Neural progenitor cell (in vitro differentiated cells): ENCODE results near the gene STK39. TPM values are rescaled to one million over a fixed set of nuclear protein-coding genes. Genes with fewer than 3 reads are reported as not detected.

Source experiments
- DNase-seq: peaks from one replicate; pipeline ENCODE4 v3.0.0-alpha.2; 2016; ENCODE audit warnings: low spot score
- H2AFZ ChIP-seq: fragments of 200-600 bp; sonication (generic); replicated peaks from 2 replicates; pipeline ENCODE4 v1.6.1; 2016; ENCODE audit warnings: antibody characterized with exemption
- H3F3A ChIP-seq: fragments of 200-600 bp; sonication (generic); 2 replicates; pipeline ENCODE4 v1.6.1; 2016; ENCODE audit warnings: antibody characterized with exemption, low read depth
- H3K27ac ChIP-seq: fragments of 200-600 bp; sonication (generic); 2 replicates; pipeline ENCODE4 v1.5.1; 2016; ENCODE audit warnings: mild to moderate bottlenecking
- H3K27me3 ChIP-seq: fragments of 200-600 bp; sonication (generic); 2 replicates; pipeline ENCODE4 v1.6.1; 2016; ENCODE audit warnings: mild to moderate bottlenecking, moderate library complexity
- H3K36me3 ChIP-seq: fragments of 200-600 bp; sonication (generic); 2 replicates; pipeline ENCODE4 v1.5.1; 2016
- H3K4me1 ChIP-seq: fragments of 200-600 bp; sonication (generic); 2 replicates; pipeline ENCODE4 v1.6.1; 2016; ENCODE audit warnings: mixed run types
- H3K4me2 ChIP-seq: fragments of 200-600 bp; sonication (generic); 2 replicates; pipeline ENCODE4 v1.6.1; 2016
- H3K4me3 ChIP-seq: fragments of 200-600 bp; sonication (generic); 2 replicates; pipeline ENCODE4 v1.5.1; 2016
- H3K79me2 ChIP-seq: fragments of 200-600 bp; sonication (generic); 2 replicates; pipeline ENCODE4 v1.6.1; 2016; ENCODE audit warnings: low read depth
- H3K9ac ChIP-seq: fragments of 200-600 bp; sonication (generic); 2 replicates; pipeline ENCODE4 v1.6.1; 2016
- H3K9me3 ChIP-seq: fragments of 200-600 bp; sonication (generic); 2 replicates; pipeline ENCODE4 v1.5.1; 2016; ENCODE audit warnings: low read depth
- H4K20me1 ChIP-seq: fragments of 200-600 bp; sonication (generic); 2 replicates; pipeline ENCODE4 v1.6.1; 2016; ENCODE audit warnings: low read depth
- H3K27ac Mint-ChIP-seq: 3 replicates; pipeline ENCODE4 v1.8.0; 2021; ENCODE audit warnings: mixed read lengths
- H3K27me3 Mint-ChIP-seq: 2 replicates; pipeline ENCODE4 v1.8.0; 2022; ENCODE audit warnings: low read depth, mild to moderate bottlenecking, inconsistent platforms, moderate library complexity, mixed read lengths; ENCODE audit not compliant: insufficient read depth
- H3K36me3 Mint-ChIP-seq: 3 replicates; pipeline ENCODE4 v1.8.0; 2021; ENCODE audit warnings: mixed read lengths
- H3K4me1 Mint-ChIP-seq: 3 replicates; pipeline ENCODE4 v1.8.0; 2021; ENCODE audit warnings: mixed read lengths
- H3K4me3 Mint-ChIP-seq: 3 replicates; pipeline ENCODE4 v1.8.0; 2021; ENCODE audit warnings: mild to moderate bottlenecking, moderate library complexity, mixed read lengths
- H3K9me3 Mint-ChIP-seq: 3 replicates; pipeline ENCODE4 v1.8.0; 2020; ENCODE audit warnings: mixed read lengths
- EZH2 ChIP-seq: fragments of 200-600 bp; sonication (generic); IDR thresholded peaks from 2 replicates; pipeline ENCODE4 v1.6.1; 2017; ENCODE audit warnings: antibody characterized with exemption, mild to moderate bottlenecking, moderate library complexity
- EZH2phosphoT487 ChIP-seq: fragments of 200-600 bp; sonication (generic); IDR thresholded peaks from 2 replicates; pipeline ENCODE4 v1.6.1; 2017; ENCODE audit warnings: antibody characterized with exemption
- total RNA-seq: library from RNA; depleted of rRNA; stranded (reverse); fragments of >200 nt; gene quantifications from 2 replicates; pipeline ENCODE4 v1.2.3, GENCODE V29; 2015; ENCODE audit warnings: low replicate concordance
- TF ChIP-seq, protein P1 (sequence below): fragments of 200-600 bp; sonication (generic); IDR thresholded peaks from 2 replicates; pipeline ENCODE4 v1.5.1; 2017; ENCODE audit warnings: antibody characterized with exemption, mild to moderate bottlenecking

Gene STK39
- total RNA-seq, 1 donor from 2014 or later: 23.8 TPM

DNA sequence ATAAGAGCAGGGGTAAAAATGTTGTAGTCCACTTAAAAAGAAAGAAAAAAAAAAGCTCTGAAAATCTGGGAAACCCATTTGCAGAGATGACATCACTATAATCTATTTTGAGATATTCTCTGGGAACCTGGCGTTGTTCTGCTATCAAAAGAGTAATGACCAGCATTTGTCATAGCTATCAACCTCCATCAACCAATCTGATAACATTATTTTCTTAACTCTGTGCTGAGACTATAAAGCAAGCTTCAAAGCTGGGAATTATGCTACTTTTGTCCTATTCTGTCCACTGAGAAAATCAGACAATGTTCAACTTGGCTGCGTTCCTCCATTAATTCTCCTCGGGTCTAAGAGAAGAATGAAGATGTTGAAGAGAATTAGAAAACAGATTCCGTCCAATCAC lies 107.5 kb downstream of the STK39 start:
- H3K27me3 Mint-ChIP-seq: peaks cover 3% of the 10 kb centered on the region
- H3K27ac ChIP-seq: no peak overlapping the region
- peaks cover 19% of the 10 kb centered on the region for H3K36me3 Mint-ChIP-seq
- no peak overlapping the region for H3K4me3 Mint-ChIP-seq
- DNase-seq: no peak
- H3K9me3 Mint-ChIP-seq: no peaks in the 10 kb centered on the region
- H3K27me3 ChIP-seq: no peaks in the 10 kb centered on the region
- no peaks in the 10 kb centered on the region for H3K79me2 ChIP-seq
- no peak overlapping the region for H3K4me3 ChIP-seq
- peak overlapping the region; percentile 61 for H3K4me2 ChIP-seq
- peaks cover 6% of the 10 kb centered on the region for H4K20me1 ChIP-seq
- peaks cover 35% of the 10 kb centered on the region for H3K4me1 ChIP-seq
- peak overlapping the region; percentile 87 for H3K27ac Mint-ChIP-seq
- H3F3A ChIP-seq: peaks cover 36% of the 10 kb centered on the region
- no peak overlapping the region for H3K9ac ChIP-seq
- H3K4me1 Mint-ChIP-seq: peaks cover 47% of the 10 kb centered on the region
- H2AFZ ChIP-seq: no peak overlapping the region
- TF ChIP-seq, protein P1, sequence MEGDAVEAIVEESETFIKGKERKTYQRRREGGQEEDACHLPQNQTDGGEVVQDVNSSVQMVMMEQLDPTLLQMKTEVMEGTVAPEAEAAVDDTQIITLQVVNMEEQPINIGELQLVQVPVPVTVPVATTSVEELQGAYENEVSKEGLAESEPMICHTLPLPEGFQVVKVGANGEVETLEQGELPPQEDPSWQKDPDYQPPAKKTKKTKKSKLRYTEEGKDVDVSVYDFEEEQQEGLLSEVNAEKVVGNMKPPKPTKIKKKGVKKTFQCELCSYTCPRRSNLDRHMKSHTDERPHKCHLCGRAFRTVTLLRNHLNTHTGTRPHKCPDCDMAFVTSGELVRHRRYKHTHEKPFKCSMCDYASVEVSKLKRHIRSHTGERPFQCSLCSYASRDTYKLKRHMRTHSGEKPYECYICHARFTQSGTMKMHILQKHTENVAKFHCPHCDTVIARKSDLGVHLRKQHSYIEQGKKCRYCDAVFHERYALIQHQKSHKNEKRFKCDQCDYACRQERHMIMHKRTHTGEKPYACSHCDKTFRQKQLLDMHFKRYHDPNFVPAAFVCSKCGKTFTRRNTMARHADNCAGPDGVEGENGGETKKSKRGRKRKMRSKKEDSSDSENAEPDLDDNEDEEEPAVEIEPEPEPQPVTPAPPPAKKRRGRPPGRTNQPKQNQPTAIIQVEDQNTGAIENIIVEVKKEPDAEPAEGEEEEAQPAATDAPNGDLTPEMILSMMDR: no peak
- TF ChIP-seq EZH2phosphoT487 (no peak), EZH2 (no peak)
- H3K36me3 ChIP-seq: no peaks in the 10 kb centered on the region
- H3K9me3 ChIP-seq: no peaks in the 10 kb centered on the region

DNA sequence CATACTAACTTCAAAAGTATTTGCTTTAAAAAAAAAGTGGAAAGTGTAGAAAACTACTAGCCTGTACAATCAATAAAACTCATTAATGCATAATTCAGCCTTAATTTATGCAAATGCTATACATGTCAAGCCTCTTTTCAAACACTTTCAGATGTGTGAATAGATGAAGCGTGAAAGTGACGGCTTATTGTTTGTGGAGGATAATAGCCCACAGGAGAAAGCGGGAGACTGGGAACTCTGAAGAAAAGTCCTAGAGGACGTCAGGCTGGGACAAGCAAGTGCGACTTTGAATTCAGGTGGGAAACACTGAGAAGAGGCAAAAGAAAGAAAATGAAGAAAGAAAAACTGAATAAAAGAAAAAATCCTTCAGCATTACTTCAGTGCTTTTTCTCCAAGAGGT lies 108.5 kb downstream of the STK39 start:
- peak overlapping the region; percentile 25 for H3K4me3 Mint-ChIP-seq
- Histone ChIP-seq H3K27me3 (no peaks in the 10 kb centered on the region), H3K9me3 (no peaks in the 10 kb centered on the region), H3K27ac (peak overlapping the region; percentile 28), H3K36me3 (no peaks in the 10 kb centered on the region), H4K20me1 (peaks cover 6% of the 10 kb centered on the region), H3F3A (peaks cover 36% of the 10 kb centered on the region), H2AFZ (no peak overlapping the region), H3K4me3 (no peak overlapping the region), H3K4me2 (peak overlapping the region; percentile 61), H3K4me1 (peaks cover 35% of the 10 kb centered on the region), H3K79me2 (no peaks in the 10 kb centered on the region), H3K9ac (no peak overlapping the region)
- H3K27ac Mint-ChIP-seq: peak overlapping the region; percentile 86
- DNase-seq: peak; percentile 80
- no peaks in the 10 kb centered on the region for H3K9me3 Mint-ChIP-seq
- TF ChIP-seq, protein P1: no peak
- no peak for TF ChIP-seq EZH2
- no peak for TF ChIP-seq EZH2phosphoT487
- H3K4me1 Mint-ChIP-seq: peaks cover 53% of the 10 kb centered on the region
- H3K36me3 Mint-ChIP-seq: peaks cover 18% of the 10 kb centered on the region
- H3K27me3 Mint-ChIP-seq: no peaks in the 10 kb centered on the region

DNA sequence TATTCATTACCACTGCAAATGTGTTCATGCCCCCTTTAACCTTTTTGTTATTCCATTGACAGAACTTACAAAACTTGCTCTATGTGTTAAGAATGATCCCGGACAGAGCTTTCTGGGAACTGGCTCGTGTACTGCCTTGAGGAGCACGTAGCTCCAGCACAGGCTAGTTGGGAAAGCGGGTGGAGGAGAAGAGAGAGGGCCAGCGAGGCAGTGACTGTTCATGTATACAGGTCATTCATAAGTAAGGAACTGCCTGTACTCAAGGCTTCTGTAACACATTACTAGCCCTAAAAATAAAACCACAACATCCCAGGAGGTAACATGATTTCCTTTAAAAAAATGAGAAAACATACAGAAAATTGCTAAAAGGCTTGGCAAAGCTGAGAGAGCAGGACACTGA lies 109.0 kb downstream of the STK39 start:
- Histone ChIP-seq H3K79me2 (no peaks in the 10 kb centered on the region), H3K4me3 (no peak overlapping the region), H2AFZ (no peak overlapping the region), H3K9ac (no peak overlapping the region), H3K9me3 (no peaks in the 10 kb centered on the region), H3K36me3 (no peaks in the 10 kb centered on the region), H3K4me2 (peak overlapping the region; percentile 61), H4K20me1 (peaks cover 6% of the 10 kb centered on the region), H3K27me3 (no peaks in the 10 kb centered on the region), H3K4me1 (peaks cover 35% of the 10 kb centered on the region), H3F3A (peaks cover 36% of the 10 kb centered on the region), H3K27ac (peak overlapping the region; percentile 28)
- H3K9me3 Mint-ChIP-seq: no peaks in the 10 kb centered on the region
- peak overlapping the region; percentile 86 for H3K27ac Mint-ChIP-seq
- no peaks in the 10 kb centered on the region for H3K27me3 Mint-ChIP-seq
- H3K4me1 Mint-ChIP-seq: peaks cover 54% of the 10 kb centered on the region
- peak; percentile 12 for DNase-seq
- H3K36me3 Mint-ChIP-seq: peaks cover 17% of the 10 kb centered on the region
- TF ChIP-seq EZH2 (no peak), EZH2phosphoT487 (no peak)
- TF ChIP-seq, protein P1: no peak
- H3K4me3 Mint-ChIP-seq: peak overlapping the region; percentile 58
